ENCODE results near the gene MED23. TPM values are rescaled to one million over a fixed set of nuclear protein-coding genes. Genes with fewer than 3 reads are reported as not detected.

Gene MED23
- total and polyA plus RNA-seq, 9 of the 15 experiments (the other 6 are each of a cell fraction or from before 2014, with no cell fraction given): 13.7 to 61.2 (median 27.2) TPM

DNA sequence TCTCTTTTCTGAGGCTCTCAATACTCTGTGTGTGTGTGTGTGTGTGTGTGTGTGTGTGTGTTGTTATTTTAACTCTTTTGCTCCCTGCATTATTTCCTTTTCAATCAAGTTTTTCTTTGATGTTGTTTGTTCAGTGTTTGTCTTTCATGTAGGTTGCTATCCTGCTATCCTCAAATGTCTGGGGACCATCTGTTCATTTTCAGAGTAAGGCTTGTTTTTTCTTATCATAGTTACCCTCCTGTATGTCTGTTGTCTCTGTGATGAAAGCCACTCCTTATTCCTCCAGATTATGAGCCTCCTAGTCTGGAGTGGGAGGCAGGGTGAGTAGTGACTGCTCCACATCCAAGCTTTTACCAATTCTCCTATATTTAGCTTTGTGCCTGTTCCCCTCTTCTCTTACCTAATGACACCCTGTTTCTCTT is 18.2 kb upstream of the MED23 start (continued):
- TF ChIP-seq SIX5 (IDR thresholded peaks at IDR 0.05; ENCODE audit: borderline replicate concordance in 1 of 2, insufficient read depth in 1 of 2, low read depth in 1 of 2, low read length in 2 of 2): no peak
- peak; percentile 92 for TF ChIP-seq TAL1 (IDR thresholded peaks at IDR 0.05)
- no peak for TF ChIP-seq CXXC5 (CRISPR knock-in tag; IDR thresholded peaks at IDR 0.05)
- TF ChIP-seq, protein P1, sequence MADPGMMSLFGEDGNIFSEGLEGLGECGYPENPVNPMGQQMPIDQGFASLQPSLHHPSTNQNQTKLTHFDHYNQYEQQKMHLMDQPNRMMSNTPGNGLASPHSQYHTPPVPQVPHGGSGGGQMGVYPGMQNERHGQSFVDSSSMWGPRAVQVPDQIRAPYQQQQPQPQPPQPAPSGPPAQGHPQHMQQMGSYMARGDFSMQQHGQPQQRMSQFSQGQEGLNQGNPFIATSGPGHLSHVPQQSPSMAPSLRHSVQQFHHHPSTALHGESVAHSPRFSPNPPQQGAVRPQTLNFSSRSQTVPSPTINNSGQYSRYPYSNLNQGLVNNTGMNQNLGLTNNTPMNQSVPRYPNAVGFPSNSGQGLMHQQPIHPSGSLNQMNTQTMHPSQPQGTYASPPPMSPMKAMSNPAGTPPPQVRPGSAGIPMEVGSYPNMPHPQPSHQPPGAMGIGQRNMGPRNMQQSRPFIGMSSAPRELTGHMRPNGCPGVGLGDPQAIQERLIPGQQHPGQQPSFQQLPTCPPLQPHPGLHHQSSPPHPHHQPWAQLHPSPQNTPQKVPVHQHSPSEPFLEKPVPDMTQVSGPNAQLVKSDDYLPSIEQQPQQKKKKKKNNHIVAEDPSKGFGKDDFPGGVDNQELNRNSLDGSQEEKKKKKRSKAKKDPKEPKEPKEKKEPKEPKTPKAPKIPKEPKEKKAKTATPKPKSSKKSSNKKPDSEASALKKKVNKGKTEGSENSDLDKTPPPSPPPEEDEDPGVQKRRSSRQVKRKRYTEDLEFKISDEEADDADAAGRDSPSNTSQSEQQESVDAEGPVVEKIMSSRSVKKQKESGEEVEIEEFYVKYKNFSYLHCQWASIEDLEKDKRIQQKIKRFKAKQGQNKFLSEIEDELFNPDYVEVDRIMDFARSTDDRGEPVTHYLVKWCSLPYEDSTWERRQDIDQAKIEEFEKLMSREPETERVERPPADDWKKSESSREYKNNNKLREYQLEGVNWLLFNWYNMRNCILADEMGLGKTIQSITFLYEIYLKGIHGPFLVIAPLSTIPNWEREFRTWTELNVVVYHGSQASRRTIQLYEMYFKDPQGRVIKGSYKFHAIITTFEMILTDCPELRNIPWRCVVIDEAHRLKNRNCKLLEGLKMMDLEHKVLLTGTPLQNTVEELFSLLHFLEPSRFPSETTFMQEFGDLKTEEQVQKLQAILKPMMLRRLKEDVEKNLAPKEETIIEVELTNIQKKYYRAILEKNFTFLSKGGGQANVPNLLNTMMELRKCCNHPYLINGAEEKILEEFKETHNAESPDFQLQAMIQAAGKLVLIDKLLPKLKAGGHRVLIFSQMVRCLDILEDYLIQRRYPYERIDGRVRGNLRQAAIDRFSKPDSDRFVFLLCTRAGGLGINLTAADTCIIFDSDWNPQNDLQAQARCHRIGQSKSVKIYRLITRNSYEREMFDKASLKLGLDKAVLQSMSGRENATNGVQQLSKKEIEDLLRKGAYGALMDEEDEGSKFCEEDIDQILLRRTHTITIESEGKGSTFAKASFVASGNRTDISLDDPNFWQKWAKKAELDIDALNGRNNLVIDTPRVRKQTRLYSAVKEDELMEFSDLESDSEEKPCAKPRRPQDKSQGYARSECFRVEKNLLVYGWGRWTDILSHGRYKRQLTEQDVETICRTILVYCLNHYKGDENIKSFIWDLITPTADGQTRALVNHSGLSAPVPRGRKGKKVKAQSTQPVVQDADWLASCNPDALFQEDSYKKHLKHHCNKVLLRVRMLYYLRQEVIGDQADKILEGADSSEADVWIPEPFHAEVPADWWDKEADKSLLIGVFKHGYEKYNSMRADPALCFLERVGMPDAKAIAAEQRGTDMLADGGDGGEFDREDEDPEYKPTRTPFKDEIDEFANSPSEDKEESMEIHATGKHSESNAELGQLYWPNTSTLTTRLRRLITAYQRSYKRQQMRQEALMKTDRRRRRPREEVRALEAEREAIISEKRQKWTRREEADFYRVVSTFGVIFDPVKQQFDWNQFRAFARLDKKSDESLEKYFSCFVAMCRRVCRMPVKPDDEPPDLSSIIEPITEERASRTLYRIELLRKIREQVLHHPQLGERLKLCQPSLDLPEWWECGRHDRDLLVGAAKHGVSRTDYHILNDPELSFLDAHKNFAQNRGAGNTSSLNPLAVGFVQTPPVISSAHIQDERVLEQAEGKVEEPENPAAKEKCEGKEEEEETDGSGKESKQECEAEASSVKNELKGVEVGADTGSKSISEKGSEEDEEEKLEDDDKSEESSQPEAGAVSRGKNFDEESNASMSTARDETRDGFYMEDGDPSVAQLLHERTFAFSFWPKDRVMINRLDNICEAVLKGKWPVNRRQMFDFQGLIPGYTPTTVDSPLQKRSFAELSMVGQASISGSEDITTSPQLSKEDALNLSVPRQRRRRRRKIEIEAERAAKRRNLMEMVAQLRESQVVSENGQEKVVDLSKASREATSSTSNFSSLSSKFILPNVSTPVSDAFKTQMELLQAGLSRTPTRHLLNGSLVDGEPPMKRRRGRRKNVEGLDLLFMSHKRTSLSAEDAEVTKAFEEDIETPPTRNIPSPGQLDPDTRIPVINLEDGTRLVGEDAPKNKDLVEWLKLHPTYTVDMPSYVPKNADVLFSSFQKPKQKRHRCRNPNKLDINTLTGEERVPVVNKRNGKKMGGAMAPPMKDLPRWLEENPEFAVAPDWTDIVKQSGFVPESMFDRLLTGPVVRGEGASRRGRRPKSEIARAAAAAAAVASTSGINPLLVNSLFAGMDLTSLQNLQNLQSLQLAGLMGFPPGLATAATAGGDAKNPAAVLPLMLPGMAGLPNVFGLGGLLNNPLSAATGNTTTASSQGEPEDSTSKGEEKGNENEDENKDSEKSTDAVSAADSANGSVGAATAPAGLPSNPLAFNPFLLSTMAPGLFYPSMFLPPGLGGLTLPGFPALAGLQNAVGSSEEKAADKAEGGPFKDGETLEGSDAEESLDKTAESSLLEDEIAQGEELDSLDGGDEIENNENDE (IDR thresholded peaks at IDR 0.05; ENCODE audit: low read depth, low read length): no peak
- TF ChIP-seq KDM5B (IDR thresholded peaks at IDR 0.05; ENCODE audit: insufficient replicate concordance, low read depth, low read length): peak; percentile 38
- TF ChIP-seq SLC30A9 (CRISPR knock-in tag; IDR thresholded peaks at IDR 0.05): no peak
- TF ChIP-seq SMC3 (conservative IDR thresholded peaks at IDR 0.05; ENCODE audit: insufficient read depth, low read depth, low read length): no peak
- TF ChIP-seq ELF1 (tag; IDR thresholded peaks at IDR 0.05): no peak
- no peak for TF ChIP-seq ZNF707 (CRISPR knock-in tag; conservative IDR thresholded peaks at IDR 0.05)
- no peak for TF ChIP-seq CREBBP (IDR thresholded peaks at IDR 0.05; ENCODE audit: low read depth, low read length)
- TF ChIP-seq NELFE (IDR thresholded peaks at IDR 0.05; ENCODE audit: insufficient read depth, insufficient read length): no peak
- TF ChIP-seq ZFP30 (CRISPR knock-in tag; IDR thresholded peaks at IDR 0.05; ENCODE audit: borderline replicate concordance): no peak
- TF ChIP-seq, protein P2, sequence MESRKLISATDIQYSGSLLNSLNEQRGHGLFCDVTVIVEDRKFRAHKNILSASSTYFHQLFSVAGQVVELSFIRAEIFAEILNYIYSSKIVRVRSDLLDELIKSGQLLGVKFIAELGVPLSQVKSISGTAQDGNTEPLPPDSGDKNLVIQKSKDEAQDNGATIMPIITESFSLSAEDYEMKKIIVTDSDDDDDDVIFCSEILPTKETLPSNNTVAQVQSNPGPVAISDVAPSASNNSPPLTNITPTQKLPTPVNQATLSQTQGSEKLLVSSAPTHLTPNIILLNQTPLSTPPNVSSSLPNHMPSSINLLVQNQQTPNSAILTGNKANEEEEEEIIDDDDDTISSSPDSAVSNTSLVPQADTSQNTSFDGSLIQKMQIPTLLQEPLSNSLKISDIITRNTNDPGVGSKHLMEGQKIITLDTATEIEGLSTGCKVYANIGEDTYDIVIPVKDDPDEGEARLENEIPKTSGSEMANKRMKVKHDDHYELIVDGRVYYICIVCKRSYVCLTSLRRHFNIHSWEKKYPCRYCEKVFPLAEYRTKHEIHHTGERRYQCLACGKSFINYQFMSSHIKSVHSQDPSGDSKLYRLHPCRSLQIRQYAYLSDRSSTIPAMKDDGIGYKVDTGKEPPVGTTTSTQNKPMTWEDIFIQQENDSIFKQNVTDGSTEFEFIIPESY (CRISPR knock-in tag; IDR thresholded peaks at IDR 0.05): no peak
- TF ChIP-seq, protein P3, sequence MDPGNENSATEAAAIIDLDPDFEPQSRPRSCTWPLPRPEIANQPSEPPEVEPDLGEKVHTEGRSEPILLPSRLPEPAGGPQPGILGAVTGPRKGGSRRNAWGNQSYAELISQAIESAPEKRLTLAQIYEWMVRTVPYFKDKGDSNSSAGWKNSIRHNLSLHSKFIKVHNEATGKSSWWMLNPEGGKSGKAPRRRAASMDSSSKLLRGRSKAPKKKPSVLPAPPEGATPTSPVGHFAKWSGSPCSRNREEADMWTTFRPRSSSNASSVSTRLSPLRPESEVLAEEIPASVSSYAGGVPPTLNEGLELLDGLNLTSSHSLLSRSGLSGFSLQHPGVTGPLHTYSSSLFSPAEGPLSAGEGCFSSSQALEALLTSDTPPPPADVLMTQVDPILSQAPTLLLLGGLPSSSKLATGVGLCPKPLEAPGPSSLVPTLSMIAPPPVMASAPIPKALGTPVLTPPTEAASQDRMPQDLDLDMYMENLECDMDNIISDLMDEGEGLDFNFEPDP (CRISPR knock-in tag; IDR thresholded peaks at IDR 0.05): no peak
